Choroid plexus epithelial cell (primary cell): ENCODE measurements around the gene IKZF2.
A peak's percentile ranks its signal among the peaks of the same experiment; 100 is the strongest.

Source experiments
- DNase-seq: peaks from one replicate; pipeline ENCODE4 v3.0.0-alpha.2; 2010; ENCODE audit warnings: low read depth
- H3K4me3 ChIP-seq: 2 replicates; pipeline ENCODE4 v1.5.1; 2011; ENCODE audit warnings: low read depth, mild to moderate bottlenecking, control low read depth, low read length, moderate library complexity
- TF ChIP-seq, protein P1 (sequence below): conservative IDR thresholded peaks from 2 replicates; pipeline ENCODE4 v1.5.1; 2011; ENCODE audit warnings: low read depth, mild to moderate bottlenecking, control low read depth, inconsistent platforms, low read length, moderate library complexity

Gene IKZF2

DNA sequence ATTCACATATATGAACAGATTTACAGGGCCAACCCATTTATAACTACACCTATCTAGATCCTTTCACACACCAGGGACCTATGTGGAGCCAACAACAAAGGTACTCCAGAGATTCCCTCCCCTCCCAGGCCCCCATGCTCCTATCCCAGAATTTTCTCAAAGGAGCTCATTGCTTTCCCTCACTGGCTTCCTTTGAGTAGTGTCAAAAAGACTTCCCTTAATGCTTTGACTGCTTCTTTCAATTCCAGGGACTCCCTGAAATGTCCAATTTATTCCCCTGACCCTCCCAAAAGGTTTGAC is 46.6 kb downstream of the IKZF2 start:
- TF ChIP-seq, protein P1, sequence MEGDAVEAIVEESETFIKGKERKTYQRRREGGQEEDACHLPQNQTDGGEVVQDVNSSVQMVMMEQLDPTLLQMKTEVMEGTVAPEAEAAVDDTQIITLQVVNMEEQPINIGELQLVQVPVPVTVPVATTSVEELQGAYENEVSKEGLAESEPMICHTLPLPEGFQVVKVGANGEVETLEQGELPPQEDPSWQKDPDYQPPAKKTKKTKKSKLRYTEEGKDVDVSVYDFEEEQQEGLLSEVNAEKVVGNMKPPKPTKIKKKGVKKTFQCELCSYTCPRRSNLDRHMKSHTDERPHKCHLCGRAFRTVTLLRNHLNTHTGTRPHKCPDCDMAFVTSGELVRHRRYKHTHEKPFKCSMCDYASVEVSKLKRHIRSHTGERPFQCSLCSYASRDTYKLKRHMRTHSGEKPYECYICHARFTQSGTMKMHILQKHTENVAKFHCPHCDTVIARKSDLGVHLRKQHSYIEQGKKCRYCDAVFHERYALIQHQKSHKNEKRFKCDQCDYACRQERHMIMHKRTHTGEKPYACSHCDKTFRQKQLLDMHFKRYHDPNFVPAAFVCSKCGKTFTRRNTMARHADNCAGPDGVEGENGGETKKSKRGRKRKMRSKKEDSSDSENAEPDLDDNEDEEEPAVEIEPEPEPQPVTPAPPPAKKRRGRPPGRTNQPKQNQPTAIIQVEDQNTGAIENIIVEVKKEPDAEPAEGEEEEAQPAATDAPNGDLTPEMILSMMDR, result no peak
- no peak for DNase-seq
- no peak overlapping the region for H3K4me3 ChIP-seq

DNA sequence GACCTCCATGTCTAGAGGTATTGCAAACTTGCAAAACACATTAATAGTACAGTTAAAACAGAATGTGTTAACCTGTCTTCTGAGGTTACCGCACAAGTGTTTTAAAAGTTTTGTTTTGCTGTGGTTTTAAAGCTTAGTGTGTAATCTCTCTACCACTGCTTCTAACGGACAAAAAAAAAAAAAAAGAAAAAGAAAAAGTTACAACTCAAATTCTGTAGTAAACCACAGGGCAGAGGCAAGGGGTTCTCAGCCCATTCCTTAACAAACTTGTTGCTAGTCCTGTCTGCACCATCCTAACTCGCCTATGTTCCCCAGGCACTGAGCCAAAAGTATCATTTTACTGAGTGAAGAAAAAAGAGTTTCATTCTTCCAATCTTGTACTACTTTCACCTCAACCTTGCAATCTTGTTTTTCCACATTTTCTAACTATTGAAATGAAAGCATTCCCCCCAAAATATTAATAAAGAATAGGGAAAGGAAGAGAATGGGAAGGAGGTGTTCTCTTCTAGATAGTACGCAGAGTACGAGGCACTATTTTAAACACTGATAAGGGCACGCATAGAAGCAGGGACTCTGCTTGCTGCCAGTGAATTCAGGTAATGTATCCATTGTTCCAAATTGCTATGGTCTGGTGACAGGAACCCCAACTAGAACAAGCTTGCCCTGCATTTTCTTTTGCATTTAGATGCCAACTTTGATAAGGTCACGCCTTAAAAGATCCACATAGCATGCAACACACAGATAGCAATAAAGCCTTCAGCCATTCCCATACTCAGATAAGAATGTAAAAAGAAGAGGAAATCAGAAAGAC is 47.1 kb downstream of the IKZF2 start:
- DNase-seq, result peak; percentile 89
- H3K4me3 ChIP-seq, result no peak overlapping the region
- TF ChIP-seq, protein P1, result no peak

- no peak for DNase-seq
- H3K4me3 ChIP-seq, result no peak overlapping the region
- TF ChIP-seq, protein P1, result no peak
Measured at GRCh38 chr2:213101692-213102460, 49.5 kb downstream of the IKZF2 start.

DNA sequence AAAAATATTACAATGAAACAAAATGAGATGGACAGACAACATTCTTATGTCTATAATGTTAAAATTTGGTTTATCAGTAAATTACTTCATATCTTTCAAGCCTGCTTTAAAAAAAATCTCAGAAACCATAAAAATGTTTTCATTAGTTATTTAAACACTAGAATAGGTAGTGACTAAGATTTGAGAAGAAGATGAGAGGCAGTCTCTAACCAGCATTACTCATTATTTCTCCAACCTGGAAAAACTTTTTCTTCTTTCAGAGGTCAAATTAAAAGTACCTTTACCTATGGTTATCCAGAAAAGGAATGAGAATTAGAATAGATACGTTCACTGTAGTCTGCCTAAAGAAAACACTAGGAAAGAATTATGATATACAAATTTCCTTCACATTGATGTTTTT is 50.3 kb downstream of the IKZF2 start:
- no peak overlapping the region for H3K4me3 ChIP-seq
- TF ChIP-seq, protein P1, result no peak
- DNase-seq, result no peak

- TF ChIP-seq, protein P1, result no peak
- no peak overlapping the region for H3K4me3 ChIP-seq
- DNase-seq, result no peak
Measured at GRCh38 chr2:213098612-213099011, 52.8 kb downstream of the IKZF2 start.

GRCh38 chr2:213091765-213092164 is 59.6 kb downstream of the IKZF2 start:
- TF ChIP-seq, protein P1, result no peak
- no peak for DNase-seq

More at GRCh38 chr2:213091765-213092164, 59.6 kb downstream of the IKZF2 start:
- H3K4me3 ChIP-seq, result no peak overlapping the region
